ENCODE measurements around the gene HNRNPH1.
A peak's percentile ranks its signal among the peaks of the same experiment; 100 is the strongest.

The HNRNPH1 gene

GRCh38 chr5:179621551-179622214 is 1.8 kb downstream of the HNRNPH1 start:
- DNase-seq = no peak

GRCh38 chr5:179620703-179621350 is 2.6 kb downstream of the HNRNPH1 start:
- no peak for DNase-seq

- DNase-seq = no peak
Measured at GRCh38 chr5:179620293-179620692, 3.2 kb downstream of the HNRNPH1 start.

GRCh38 chr5:179619776-179620175 is 3.7 kb downstream of the HNRNPH1 start:
- no peak for DNase-seq

- DNase-seq = no peak
Measured at GRCh38 chr5:179618923-179619554, 4.4 kb downstream of the HNRNPH1 start.

- DNase-seq = no peak
Measured at GRCh38 chr5:179617930-179618329, 5.5 kb downstream of the HNRNPH1 start.

- no peak for DNase-seq
Measured at GRCh38 chr5:179616002-179616594, 7.4 kb downstream of the HNRNPH1 start.

- no peak for DNase-seq
Measured at GRCh38 chr5:179615203-179615602, 8.3 kb downstream of the HNRNPH1 start.

GRCh38 chr5:179614745-179615144 is 8.7 kb downstream of the HNRNPH1 start:
- DNase-seq = no peak

- DNase-seq = no peak
Measured at GRCh38 chr5:179613460-179614071, 9.9 kb downstream of the HNRNPH1 start.

- DNase-seq = no peak
Measured at GRCh38 chr5:179612577-179613459, 10.7 kb downstream of the HNRNPH1 start.

GRCh38 chr5:179610903-179611265 is 12.6 kb downstream of the HNRNPH1 start:
- DNase-seq = no peak

- no peak for DNase-seq
Measured at GRCh38 chr5:179610109-179610902, 13.2 kb downstream of the HNRNPH1 start.

GRCh38 chr5:179609834-179610108 is 13.7 kb downstream of the HNRNPH1 start:
- no peak for DNase-seq

- DNase-seq = no peak
Measured at GRCh38 chr5:179608131-179608581, 15.3 kb downstream of the HNRNPH1 start.

GRCh38 chr5:179607160-179607931 is 16.1 kb downstream of the HNRNPH1 start:
- DNase-seq = peak; percentile 69

- no peak for DNase-seq
Measured at GRCh38 chr5:179606910-179607159, 16.6 kb downstream of the HNRNPH1 start.

- DNase-seq = no peak
Measured at GRCh38 chr5:179606071-179606909, 17.2 kb downstream of the HNRNPH1 start.

GRCh38 chr5:179605026-179605833 is 18.2 kb downstream of the HNRNPH1 start:
- no peak for DNase-seq

Data from NCI-H446 treated with DMSO at 0.1 percent for 48 hours (cell line).